H1 (cell line): Measurements from ENCODE around the gene RELN.

Source experiments
- EP300 ChIP-seq, 2 experiments: IDR thresholded peaks; 1 replicate in 1 of 2; 2 replicates in 1 of 2; pipeline ENCODE4 v1.6.1; 2011 to 2012; ENCODE audit warnings: low read depth in 2 of 2, low read length in 2 of 2, mild to moderate bottlenecking in 2 of 2, borderline replicate concordance in 1 of 2, inconsistent platforms in 1 of 2, moderate library complexity in 1 of 2
- JUN ChIP-seq: IDR thresholded peaks from 2 replicates; pipeline ENCODE4 v1.6.1; 2011; ENCODE audit warnings: low read depth, mild to moderate bottlenecking, improper control_type of control experiment, low read length
- JUND ChIP-seq: IDR thresholded peaks from 2 replicates; pipeline ENCODE4 v1.6.1; 2011; ENCODE audit warnings: mild to moderate bottlenecking, improper control_type of control experiment, low read length
- POLR2A ChIP-seq, 2 experiments: IDR thresholded peaks; 1 replicate in 1 of 2; 2 replicates in 1 of 2; pipeline ENCODE4 v1.6.1; 2011; ENCODE audit warnings: low read depth in 2 of 2, low read length in 2 of 2, mild to moderate bottlenecking in 2 of 2; ENCODE audit errors: control extremely low read depth in 1 of 2
- RAD21 ChIP-seq, 2 experiments: IDR thresholded peaks in 1 of 2; conservative IDR thresholded peaks in 1 of 2; 2 replicates each; pipeline ENCODE4 v1.6.1; 2011; ENCODE audit warnings: low read depth in 2 of 2, low read length in 2 of 2, improper control_type of control experiment in 1 of 2, inconsistent platforms in 1 of 2, mild to moderate bottlenecking in 1 of 2, moderate library complexity in 1 of 2
- RBBP5 ChIP-seq: IDR thresholded peaks from 2 replicates; pipeline ENCODE4 v1.7.1; 2012; ENCODE audit warnings: low read depth, mild to moderate bottlenecking, inconsistent platforms, low read length, moderate library complexity, borderline replicate concordance
- SUZ12 ChIP-seq: fragments of 200-600 bp; sonication (generic); IDR thresholded peaks from 2 replicates; pipeline ENCODE4 v1.6.1; 2012; ENCODE audit warnings: mild to moderate bottlenecking, inconsistent platforms, low read length, moderate library complexity, mixed read lengths
- ZNF274 ChIP-seq: IDR thresholded peaks from 2 replicates; pipeline ENCODE4 v1.7.0; 2012; ENCODE audit warnings: low read length, borderline replicate concordance; ENCODE audit errors: extremely low read depth
- TF ChIP-seq, protein P1 (sequence below), 3 experiments: IDR thresholded peaks; 1 replicate in 2 of 3; 2 replicates in 1 of 3; pipeline versions ENCODE4 v1.5.1 to v1.6.1; 2011; ENCODE audit warnings: low read length in 3 of 3, mild to moderate bottlenecking in 3 of 3, inconsistent platforms in 2 of 3, low read depth in 1 of 3, moderate library complexity in 1 of 3; ENCODE audit not compliant: insufficient read depth in 1 of 3; ENCODE audit errors: control extremely low read depth in 1 of 3
- TF ChIP-seq, protein P2 (sequence below): IDR thresholded peaks from 2 replicates; pipeline ENCODE4 v1.6.1; 2012; ENCODE audit warnings: inconsistent platforms

DNA sequence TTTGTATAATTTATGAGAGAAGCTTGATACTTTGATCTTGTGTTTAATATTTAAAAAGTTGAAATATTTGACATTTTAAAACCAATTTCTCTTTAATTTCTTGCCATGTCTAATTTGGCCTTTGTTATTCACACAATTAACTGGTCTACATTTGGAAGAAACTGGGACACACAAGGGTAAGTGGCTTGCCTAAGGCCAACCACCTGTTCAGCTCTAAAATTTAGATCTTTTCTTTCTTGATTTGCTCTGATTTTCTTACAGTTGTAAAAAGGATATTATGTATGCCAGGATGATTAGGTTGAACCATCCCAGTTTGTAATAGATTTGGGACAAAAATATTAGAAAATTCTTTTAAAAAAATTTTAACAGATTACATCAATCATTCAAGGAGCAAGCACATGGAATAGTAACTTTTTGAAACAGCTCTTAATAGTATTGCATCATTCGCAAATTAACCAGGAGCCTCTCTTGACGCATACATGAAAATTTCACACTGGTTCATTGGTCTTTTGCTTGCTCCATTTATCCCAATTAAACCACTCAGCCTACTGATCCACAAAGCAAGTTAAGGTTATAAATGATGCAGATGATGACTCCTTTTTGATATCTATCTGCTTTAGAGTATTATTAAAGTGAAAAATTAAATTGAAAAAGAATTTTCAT, 321.0 kb downstream of the RELN start:
- TF ChIP-seq RBBP5: no peak
- no peak for TF ChIP-seq JUN
- TF ChIP-seq, protein P1, sequence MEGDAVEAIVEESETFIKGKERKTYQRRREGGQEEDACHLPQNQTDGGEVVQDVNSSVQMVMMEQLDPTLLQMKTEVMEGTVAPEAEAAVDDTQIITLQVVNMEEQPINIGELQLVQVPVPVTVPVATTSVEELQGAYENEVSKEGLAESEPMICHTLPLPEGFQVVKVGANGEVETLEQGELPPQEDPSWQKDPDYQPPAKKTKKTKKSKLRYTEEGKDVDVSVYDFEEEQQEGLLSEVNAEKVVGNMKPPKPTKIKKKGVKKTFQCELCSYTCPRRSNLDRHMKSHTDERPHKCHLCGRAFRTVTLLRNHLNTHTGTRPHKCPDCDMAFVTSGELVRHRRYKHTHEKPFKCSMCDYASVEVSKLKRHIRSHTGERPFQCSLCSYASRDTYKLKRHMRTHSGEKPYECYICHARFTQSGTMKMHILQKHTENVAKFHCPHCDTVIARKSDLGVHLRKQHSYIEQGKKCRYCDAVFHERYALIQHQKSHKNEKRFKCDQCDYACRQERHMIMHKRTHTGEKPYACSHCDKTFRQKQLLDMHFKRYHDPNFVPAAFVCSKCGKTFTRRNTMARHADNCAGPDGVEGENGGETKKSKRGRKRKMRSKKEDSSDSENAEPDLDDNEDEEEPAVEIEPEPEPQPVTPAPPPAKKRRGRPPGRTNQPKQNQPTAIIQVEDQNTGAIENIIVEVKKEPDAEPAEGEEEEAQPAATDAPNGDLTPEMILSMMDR (IDR thresholded peaks at IDR 0.05; ENCODE audit: control extremely low read depth in 1 of 3, insufficient read depth in 1 of 3, low read depth in 1 of 3, low read length in 3 of 3): no peak
- no peak for TF ChIP-seq POLR2A (IDR thresholded peaks at IDR 0.05; ENCODE audit: control extremely low read depth in 1 of 2, low read depth in 2 of 2, low read length in 2 of 2)
- TF ChIP-seq RAD21 (IDR thresholded peaks at IDR 0.05 in 1 of 2, conservative IDR thresholded peaks at IDR 0.05 in 1 of 2; ENCODE audit: low read depth in 2 of 2, low read length in 2 of 2): no peak
- TF ChIP-seq JUND: no peak
- TF ChIP-seq, protein P2, sequence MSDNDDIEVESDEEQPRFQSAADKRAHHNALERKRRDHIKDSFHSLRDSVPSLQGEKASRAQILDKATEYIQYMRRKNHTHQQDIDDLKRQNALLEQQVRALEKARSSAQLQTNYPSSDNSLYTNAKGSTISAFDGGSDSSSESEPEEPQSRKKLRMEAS: no peak
- TF ChIP-seq ZNF274: no peak
- TF ChIP-seq EP300 (IDR thresholded peaks at IDR 0.05; ENCODE audit: borderline replicate concordance in 1 of 2, low read depth in 2 of 2, low read length in 2 of 2): no peak
- TF ChIP-seq SUZ12: no peak
